Myocyte (in vitro differentiated cells): ENCODE data around the gene MRGPRX4. TPM values are rescaled to one million over a fixed set of nuclear protein-coding genes. Genes with fewer than 3 reads are reported as not detected.
A peak's percentile ranks its signal among the peaks of the same experiment; 100 is the strongest.
"Not testable (repeated sequence)": the region's sequence is repeated elsewhere in the genome, so short reads cannot be mapped to it uniquely, and the experiment has no call there.

Experiments
- DNase-seq: peaks from one replicate; pipeline ENCODE4 v3.0.0-alpha.2; 2012; ENCODE audit warnings: low read depth
- polyA plus RNA-seq: library from polyadenylated mRNA; unstranded; fragments of >200 nt; gene quantifications from one replicate; pipeline ENCODE4 v1.2.1, GENCODE V29; 2012; ENCODE audit warnings: missing spikeins
- total RNA-seq: library from RNA; depleted of rRNA; stranded (reverse); fragments of >200 nt; gene quantifications from 2 replicates; pipeline ENCODE4 v1.2.3, GENCODE V29; 2014

The MRGPRX4 gene
- total RNA-seq = not detected in 2 replicates
- not detected for polyA plus RNA-seq

GRCh38 chr11:18172666-18173065, at the start of gene MRGPRX4:
Gene MRGPRX4 (plus strand): TSS chr11:18172837. CDS start chr11:18173257, 420 bp downstream.
- no peak for DNase-seq

DNA sequence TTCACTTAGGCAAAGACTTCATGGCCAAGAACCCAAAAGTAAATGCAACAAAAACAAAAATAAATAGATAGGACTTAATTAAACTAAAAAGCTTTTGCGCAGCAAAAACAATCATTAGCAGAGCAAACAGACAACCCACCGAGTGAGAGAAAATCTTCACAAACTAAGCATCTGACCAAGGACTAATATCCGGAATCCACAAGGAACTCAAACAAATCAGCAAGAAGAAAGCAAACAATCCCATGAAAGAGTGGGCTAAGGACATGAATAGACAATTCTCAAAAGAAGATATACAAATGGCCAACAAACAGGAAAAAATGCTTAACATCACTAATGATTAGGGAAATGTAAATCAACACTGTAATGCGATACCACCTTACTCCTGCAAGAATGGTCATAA, 41.5 kb upstream of the MRGPRX4 start:
- not testable (repeated sequence) for DNase-seq

DNA sequence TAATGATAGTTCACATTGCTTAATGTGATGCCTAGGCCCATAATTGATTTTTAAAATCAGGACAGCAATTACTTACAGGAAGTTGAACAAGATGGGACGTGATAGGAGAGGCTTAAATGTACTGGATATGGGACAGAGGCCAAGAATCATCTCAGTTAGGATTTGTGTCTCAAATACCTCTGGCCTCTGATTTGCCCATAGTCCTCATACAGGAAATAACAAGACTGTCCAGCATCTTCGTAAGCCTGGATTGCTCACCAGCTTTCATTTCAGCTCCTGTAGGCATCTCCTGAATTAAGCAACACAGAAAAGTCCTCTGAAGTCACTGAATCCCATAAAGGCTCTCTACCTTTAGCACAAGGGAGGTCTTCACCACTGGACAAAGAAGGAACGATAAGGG, 40.3 kb upstream of the MRGPRX4 start, which contains the start of gene MRGPRX3:
MRGPRX3 (plus strand) TSS at position 231 of the 400 bp plus-strand sequence. CDS start 4,632 bp downstream, outside the sequence.
- DNase-seq = no peak

- no peak for DNase-seq
Observed at GRCh38 chr11:18135308-18135707, 37.3 kb upstream of the MRGPRX4 start.

DNA sequence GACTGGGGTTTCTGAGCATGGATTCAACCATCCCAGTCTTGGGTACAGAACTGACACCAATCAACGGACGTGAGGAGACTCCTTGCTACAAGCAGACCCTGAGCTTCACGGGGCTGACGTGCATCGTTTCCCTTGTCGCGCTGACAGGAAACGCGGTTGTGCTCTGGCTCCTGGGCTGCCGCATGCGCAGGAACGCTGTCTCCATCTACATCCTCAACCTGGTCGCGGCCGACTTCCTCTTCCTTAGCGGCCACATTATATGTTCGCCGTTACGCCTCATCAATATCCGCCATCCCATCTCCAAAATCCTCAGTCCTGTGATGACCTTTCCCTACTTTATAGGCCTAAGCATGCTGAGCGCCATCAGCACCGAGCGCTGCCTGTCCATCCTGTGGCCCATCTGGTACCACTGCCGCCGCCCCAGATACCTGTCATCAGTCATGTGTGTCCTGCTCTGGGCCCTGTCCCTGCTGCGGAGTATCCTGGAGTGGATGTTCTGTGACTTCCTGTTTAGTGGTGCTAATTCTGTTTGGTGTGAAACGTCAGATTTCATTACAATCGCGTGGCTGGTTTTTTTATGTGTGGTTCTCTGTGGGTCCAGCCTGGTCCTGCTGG, 35.3 kb upstream of the MRGPRX4 start:
- no peak for DNase-seq

DNA sequence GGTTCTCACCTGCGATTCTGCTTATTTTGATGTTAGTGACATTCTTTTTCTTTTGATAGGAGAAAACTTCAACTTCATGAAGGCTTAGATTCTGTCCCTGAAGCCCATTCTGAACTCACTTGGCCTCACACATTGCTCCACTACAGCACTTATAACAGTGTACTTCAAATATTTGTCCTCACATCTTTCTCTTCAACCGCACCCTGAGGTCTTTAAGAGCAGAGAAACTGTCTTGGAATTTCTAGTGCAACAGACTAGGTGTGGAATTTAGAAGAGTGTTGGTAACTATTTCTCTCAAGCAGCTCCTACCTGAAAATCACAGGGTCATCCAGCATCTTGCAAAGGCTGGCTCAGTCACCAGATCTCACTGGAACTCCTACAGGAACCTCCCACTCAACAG, 32.5 kb upstream of the MRGPRX4 start:
- DNase-seq = no peak

DNA sequence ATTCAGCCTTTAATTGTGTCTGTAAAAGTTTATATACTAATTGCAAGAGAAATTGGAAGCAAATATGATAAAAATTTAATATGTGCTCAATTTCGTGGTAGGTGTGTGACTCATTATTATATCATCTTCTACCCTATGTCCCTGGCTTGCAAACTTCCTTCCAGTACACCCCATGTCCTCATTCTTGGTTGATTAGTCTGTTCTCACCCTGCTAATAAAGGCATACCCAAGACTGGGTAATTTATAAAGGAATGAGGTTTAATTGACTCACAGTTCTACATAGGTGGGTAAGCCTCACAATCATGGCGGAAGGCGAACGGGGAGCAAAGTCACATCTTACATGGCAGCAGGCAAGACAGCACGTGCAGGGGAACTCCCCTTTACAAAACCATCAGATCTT, 28.4 kb upstream of the MRGPRX4 start:
- no peak for DNase-seq

- DNase-seq = no peak
Observed at GRCh38 chr11:18145025-18145424, 27.6 kb upstream of the MRGPRX4 start.

GRCh38 chr11:18145837-18146236, 26.8 kb upstream of the MRGPRX4 start:
- DNase-seq = no peak

DNA sequence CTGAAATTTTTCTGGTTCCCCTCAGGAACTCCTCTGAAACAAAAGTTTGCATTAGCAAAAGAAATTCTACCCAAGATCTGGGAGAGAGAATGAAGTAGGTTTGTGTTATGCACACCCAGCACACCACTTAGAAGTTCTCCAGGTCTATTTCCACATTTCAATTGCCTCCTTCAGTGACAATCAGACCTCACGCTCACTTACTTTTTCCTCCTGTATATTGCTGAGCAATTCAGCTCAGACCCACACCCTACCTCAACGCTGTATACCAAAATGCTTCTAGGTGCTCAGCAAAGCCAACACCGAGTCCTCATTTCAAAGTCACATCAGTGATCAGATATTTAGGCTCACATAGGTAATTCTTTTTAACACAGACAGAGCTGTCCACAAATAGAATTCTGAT, 21.1 kb upstream of the MRGPRX4 start:
- DNase-seq = no peak

DNA sequence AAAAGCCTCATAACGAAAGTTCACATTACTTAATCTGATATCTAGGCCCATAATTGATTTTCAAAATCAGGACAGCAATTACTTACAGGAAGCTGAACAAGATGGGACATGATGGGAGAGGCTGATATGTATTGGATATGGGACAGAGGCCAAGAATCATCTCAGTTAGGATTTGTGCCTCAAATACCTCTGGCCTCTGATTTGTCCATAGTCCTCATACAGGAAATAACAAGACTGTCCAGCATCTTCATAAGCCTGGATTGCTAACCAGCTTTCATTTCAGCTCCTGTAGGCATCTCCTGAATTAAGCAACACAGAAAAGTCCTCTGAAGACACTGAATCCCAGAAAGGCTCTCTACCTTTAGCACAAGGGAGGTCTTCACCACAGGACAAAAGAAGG, 4.3 kb upstream of the MRGPRX4 start:
- no peak for DNase-seq

- no peak for DNase-seq
Observed at GRCh38 chr11:18171377-18172000, 1.1 kb upstream of the MRGPRX4 start.

DNA sequence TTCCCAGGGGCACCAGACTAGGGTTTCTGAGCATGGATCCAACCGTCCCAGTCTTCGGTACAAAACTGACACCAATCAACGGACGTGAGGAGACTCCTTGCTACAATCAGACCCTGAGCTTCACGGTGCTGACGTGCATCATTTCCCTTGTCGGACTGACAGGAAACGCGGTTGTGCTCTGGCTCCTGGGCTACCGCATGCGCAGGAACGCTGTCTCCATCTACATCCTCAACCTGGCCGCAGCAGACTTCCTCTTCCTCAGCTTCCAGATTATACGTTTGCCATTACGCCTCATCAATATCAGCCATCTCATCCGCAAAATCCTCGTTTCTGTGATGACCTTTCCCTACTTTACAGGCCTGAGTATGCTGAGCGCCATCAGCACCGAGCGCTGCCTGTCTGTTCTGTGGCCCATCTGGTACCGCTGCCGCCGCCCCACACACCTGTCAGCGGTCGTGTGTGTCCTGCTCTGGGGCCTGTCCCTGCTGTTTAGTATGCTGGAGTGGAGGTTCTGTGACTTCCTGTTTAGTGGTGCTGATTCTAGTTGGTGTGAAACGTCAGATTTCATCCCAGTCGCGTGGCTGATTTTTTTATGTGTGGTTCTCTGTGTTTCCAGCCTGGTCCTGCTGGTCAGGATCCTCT, 709 bp downstream of the MRGPRX4 start:
- no peak for DNase-seq

DNA sequence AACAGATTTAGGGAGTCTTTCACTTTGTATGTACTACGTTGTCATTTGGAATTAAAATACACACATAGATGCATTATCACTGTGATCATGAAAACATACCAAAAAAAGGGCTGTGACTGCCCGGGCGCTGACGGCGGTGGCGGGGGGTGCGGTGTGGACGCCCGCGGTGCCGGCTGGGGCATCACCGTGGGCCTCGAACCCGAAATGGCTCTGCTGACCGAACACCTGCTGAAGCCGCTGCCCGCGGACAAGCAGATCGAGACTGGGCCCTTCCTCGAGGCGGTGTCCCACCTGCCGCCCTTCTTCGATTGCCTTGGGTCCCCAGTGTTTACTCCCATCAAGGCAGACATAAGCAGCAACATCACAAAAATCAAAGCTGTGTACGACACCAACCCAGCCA, 16.2 kb downstream of the MRGPRX4 start:
- no peak for DNase-seq

GRCh38 chr11:18189476-18190245, 17.0 kb downstream of the MRGPRX4 start:
- DNase-seq = not testable (repeated sequence)

GRCh38 chr11:18191376-18191775, 18.7 kb downstream of the MRGPRX4 start:
- DNase-seq = no peak

DNA sequence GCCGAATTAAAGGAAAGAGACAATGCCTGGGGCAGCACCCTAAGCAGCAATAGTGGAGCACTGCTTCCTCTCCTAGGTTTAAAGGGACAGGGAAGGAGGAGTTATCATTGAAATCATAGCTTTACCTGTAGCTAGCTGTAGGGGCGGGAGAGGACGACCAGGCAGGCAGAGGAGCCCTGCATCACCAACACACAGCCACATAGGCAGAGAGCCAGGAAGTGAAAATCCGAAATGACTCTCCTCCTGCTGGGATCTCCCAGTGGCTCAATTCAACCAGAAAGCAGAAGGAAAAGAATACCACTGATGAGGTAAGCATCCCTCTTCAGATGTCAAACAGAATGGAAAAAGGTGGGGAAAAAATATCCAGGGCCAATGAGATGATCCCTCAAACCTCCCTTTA, 20.4 kb downstream of the MRGPRX4 start:
- DNase-seq = no peak

- DNase-seq = no peak
Observed at GRCh38 chr11:18196532-18196931, 23.9 kb downstream of the MRGPRX4 start.

DNA sequence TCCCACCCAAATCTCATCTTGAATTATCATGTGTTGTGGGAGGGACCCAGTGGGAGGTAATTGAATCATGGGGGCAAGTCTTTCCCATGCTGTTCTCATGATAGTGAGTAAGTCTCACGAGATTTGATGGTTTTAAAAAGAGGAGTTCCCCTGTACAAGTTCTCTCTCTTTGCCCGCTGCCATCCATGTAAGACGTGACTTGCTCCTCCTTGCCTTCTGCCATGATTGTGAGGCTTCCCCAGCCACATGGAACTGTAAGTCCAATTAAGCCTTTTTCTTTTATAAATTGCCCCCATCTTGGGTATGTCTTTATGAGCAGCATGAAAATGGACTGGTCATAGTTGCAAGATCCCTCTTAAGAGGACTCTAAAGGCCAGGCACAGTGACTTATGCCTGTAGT, 25.1 kb downstream of the MRGPRX4 start:
- DNase-seq = not testable (repeated sequence)

DNA sequence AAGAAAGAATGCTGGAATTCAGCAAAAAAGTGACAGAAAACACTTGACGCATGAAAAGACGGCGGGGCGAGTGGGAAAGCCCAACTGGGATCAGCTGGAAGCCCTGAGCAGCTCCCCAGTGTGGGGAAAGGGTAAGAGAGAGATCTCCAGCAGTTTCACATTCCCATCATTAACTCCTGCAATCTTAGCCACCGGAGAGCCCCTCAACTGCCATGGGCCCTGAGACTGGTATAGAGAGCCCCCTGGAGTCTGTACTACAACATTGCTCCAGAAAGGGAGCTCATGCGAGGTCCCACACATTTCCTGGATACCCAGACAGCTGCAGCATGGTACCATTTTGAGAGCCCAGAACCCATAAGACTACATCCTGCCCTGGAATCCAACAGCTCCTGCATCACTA, 31.1 kb downstream of the MRGPRX4 start:
- peak; percentile 6 for DNase-seq

DNA sequence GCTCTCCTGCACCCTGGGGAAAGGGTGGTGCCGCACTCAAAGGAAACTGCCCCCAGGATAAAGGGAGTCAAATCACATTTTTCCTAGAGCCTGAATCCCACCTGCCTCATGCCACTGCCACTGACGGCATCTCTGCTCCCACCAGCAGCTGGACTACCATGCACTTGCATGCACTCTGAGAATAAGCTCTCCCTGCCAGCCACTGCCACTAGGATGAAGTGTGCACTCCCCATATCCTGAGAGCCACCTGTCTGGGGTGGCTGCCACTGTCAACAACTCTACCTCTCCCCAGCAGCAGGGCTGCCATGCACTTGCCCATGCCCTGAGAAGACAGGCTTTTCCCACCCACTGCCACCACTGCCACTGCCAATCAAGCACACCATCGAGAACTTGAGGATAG, 31.6 kb downstream of the MRGPRX4 start:
- no peak for DNase-seq

- no peak for DNase-seq
Observed at GRCh38 chr11:18204771-18205170, 32.1 kb downstream of the MRGPRX4 start.
